Measurements from ENCODE around the gene TRAF3.
A peak's percentile ranks its signal among the peaks of the same experiment; 100 is the strongest.

Gene TRAF3

DNA sequence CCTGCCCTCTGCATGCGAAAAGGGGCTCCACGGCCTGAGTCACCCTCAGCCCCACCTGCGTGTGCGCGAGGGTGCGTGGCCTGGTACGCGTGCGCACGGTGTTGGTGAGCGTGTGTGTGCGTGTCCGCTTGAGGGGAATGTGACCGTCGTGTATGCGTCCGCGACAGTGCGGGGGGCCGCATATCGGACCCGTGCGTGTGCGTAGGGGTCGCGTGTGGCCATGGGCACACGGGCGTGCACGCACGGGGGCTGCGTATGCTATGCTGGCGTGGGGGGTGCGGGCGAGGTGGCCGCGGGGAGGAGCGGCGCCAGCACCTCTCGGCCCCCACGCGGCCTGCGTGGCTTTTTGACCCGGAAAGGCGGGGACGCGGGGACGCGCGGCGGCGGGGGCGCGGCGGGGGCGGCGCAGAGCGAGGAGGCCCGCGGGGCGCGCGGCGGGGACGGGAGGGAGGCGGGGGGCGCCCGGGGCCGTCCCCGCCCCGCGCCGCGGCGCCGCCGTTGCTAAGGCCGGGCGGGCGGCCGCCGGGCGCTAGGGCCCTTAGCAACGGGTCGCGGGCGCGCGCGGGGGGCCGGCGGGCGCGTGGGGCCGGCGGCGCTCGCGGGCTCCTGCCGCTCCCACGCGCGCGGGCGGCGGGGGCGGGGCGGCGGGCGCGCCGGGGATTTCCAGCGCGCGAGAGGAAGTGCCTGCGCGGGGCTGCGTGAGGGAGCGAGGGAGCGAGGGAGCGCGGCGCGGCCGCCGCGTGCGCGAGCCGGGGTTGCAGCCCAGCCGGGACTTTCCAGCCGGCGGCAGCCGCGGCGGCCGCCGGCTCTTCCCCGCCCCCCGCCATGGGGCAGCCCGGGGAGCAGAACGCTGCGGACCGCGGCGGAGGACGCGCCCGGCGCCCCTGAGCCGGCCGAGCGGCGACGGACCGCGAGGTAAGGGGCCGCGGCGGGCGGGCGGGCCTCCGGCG, at the start of gene TRAF3:
Gene TRAF3 (plus strand): TSS at position 689 of the 950 bp plus-strand sequence. CDS start 92,753 bp downstream, outside the sequence.
- DNase-seq = peak; percentile 85

DNA sequence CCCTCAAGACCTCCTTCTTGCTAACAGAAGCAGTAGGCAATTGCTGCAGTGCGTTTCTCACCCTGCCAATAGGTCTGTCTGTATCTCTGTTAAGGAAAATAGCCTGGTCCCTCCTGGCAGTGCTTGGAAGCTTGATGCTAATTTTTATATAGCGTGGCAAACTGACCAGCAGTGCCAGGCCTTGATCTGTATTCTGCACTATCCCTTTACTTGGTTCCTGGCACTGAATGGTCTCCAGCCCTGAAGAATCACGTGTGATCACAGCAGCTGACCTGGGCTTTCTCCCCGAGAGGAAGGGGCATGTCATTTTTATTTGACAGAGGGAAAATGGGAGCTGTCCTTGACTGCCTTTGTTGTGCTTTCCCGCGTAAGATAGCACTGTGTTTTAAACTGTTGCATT, 48.7 kb upstream of the TRAF3 start:
- DNase-seq = no peak

- DNase-seq = no peak
Observed at GRCh38 chr14:102729268-102729667, 48.0 kb upstream of the TRAF3 start.

DNA sequence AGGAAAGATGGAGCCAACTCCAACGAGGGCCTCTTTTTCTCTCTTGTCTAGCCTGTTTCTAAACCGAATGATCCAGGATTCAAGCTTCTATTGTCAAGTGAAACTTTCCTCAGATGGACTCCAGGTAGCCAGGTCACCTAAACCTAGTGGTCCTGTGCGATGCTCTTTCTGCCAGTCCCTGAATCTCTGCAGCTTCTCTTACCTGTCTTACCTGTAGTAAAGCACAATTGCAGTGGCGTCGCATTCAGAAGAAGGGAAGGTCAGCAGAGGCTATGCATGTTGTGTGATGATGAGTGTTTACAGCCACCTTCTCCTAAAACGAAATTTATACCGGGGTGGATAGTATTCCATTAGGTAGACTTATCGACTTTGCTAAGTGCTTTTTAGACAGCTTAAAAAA, 47.4 kb upstream of the TRAF3 start:
- no peak for DNase-seq

DNA sequence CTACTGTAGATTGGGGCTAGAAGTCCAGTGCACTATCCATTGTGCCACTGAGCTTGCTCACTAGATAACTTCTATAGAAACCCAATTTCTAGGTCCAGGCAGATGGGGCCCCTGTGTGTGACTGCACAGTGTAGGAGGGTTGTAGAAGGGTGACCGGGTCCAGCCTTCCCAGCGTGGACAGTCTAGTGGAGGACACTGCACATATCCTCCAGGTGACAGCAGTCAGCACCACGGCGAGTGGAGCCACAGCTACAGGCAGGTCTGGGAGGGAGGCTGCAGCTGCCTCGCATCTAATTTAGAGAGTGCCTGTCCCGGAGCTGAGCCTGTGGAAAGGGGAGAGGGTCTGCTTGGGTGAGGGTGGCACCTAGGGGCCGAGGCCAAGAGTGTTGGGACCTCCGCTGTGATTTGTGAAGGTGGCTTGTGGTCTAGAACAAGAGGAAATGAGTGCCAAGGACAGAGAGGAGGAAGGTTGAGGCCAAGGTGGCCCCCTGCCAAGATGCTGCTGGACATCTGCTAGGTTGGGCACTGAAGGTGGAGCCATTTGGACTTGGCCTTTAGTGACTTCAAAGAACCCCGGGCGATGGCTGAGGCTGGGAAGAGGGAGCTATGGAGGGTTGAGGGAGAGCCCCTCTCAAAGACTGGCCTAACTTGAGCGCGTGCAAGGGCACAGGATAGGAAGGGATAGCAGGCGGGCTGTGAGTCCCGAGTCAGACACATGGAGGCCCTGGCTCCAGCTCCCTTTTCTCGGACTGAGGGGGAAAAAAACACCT, 46.0 kb upstream of the TRAF3 start:
- no peak for DNase-seq

GRCh38 chr14:102731871-102732800, 45.1 kb upstream of the TRAF3 start:
- no peak for DNase-seq

DNA sequence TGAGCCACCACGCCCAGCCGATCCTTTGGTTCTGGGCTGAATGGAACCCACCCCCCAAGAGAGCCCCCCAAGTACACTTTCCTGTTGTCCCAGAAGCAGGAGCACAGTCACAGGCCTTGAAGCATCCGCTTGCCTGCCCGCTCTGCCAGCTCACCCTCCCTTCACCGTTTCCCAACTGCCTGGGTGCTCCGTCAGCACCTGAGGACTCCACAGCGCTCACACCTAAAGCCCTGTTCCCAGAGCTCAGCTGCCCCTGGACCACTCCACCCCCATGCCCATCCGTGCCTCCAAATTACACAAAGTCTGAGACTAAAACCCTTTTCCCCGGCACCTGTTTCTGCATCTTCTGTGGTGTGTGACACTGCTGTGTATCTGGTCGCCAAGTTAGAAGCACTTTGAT, 44.3 kb upstream of the TRAF3 start:
- DNase-seq = no peak

GRCh38 chr14:102733326-102733725, 43.9 kb upstream of the TRAF3 start:
- DNase-seq = no peak

DNA sequence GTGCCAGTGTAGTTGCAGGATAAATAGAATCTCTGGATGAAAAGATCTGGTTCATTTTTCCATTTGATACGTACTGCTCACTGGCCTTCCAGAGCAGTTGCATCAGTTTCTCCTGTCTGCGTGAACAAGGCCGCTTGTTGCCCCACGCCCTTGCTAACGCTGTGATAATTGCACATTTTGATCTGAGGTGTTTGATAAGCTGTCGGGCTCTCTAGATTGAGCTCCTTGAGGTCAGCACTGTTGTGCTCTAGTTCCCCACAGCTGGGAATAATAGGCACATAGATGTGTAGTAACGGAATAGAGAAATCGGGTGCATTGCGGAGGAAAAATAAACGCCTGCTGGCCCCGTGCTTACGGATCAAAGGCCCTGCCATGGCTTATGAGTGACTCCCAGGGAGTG, 42.8 kb upstream of the TRAF3 start:
- DNase-seq = no peak

DNA sequence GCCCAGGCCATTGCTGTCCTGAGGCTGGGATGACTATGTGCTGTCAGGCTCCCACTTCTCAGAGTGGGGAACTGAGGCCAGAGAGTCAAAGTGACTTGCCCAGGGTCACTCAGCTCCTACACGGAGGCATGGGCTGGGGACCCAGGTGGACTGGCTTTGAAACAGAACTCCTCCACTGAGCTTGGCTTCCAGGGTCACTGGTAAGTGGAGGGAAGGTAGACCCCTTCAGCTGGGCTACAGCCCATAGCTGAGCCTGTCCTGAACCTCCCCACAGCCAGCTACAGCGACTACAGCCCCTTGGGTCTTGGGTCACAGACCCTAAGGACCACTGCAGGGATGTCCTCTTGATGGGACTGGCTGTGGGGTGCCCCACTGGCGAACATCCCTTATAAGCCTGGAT, 40.3 kb upstream of the TRAF3 start:
- no peak for DNase-seq

DNA sequence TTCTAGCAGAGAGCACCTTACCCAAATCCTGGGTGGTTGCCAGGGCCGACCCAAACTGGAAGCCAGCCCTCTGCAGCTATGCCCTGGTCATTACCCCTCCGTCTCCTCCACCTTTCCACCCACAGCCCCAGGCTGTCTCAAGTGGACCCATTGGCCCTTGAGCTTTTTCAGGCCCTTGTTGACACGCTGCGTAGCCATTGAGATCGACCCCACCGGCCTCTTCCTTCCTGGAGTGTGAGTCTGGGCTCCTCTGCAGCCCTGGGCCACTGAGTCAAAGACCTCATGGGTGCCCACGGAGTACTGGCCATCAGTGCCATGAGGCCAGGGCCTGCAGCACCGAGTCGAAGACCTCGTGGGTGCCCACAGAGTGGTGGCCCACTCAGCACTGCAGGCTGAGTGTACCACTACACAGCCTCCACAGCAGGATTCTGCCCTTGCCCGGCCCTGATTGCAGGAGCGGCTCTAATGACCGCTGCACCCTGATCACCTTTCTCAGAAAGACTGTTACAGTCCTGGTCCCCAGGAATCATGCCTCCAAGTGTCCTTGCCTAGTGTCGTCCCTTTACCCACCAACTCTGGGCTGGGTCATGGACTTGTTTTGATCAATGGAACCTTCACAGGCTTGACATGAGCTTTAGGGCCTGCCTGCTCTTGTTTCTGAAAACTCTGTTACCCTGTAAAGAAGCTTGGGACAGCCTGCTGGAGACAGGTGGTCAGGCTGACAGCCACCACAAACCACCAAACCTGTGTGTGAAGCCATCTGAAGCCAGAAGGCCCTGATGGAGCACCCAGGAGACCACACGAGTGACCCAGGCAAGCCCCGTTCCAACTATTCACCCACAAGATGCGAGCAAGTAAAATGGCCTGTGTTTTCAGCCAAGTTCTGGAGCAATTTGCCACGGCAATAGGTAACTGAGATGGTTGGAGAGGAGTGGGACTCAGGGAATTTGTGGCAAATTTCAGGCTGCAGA, 39.6 kb upstream of the TRAF3 start:
- no peak for DNase-seq

DNA sequence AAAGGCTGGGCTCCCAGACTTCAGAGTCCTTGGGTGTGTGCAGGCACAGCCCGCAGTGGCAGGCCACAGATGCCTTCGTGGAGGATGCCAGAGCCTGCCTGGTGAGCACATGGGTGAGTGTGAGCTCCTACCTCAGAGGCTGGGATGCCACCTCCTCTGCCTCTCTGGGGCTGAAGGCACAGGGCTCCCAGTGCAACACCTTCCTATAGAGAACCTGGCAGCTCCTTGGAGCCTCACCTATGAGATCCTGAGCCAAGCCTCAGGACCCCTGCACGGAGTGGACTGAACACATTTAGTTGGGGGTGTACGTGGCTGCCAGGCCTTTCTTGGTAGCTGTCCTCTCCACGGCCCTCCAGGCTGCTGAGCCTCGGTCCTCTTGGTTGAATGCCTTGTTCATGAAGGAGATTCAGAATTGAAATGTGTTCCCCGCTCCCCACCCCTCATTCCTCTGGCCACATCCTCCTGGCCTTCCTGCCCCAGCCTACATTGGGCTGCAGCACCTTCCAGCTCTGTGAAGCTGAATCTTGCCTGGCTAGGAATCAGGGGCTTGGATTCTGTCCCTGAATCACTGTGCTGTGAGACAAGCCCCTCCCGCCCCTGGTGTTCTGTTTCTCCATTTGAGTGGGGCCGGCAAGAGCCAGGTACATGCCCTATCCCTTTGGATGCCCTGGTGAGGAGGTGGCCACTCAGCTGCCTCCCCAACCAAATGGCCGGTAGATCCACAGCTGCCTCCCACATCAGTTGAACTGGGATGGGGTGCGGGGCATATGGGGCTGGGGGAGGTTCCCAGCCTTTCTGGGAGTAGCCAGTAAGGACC, 38.7 kb upstream of the TRAF3 start:
- no peak for DNase-seq

DNA sequence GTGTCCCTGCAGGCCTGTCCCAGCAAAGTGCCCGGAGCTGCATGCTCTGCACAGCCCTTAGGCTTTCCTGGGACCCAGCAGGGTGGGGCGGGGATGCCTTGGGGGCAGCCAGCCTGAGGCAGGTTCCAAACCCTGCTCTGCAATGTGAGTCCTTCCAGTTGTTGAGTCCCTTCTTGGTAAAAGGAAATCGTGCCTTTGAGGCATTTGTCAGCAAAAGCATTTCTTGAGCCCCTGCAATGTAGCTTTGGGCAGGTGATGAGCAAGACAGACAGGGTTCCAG, 38.1 kb upstream of the TRAF3 start:
- no peak for DNase-seq

DNA sequence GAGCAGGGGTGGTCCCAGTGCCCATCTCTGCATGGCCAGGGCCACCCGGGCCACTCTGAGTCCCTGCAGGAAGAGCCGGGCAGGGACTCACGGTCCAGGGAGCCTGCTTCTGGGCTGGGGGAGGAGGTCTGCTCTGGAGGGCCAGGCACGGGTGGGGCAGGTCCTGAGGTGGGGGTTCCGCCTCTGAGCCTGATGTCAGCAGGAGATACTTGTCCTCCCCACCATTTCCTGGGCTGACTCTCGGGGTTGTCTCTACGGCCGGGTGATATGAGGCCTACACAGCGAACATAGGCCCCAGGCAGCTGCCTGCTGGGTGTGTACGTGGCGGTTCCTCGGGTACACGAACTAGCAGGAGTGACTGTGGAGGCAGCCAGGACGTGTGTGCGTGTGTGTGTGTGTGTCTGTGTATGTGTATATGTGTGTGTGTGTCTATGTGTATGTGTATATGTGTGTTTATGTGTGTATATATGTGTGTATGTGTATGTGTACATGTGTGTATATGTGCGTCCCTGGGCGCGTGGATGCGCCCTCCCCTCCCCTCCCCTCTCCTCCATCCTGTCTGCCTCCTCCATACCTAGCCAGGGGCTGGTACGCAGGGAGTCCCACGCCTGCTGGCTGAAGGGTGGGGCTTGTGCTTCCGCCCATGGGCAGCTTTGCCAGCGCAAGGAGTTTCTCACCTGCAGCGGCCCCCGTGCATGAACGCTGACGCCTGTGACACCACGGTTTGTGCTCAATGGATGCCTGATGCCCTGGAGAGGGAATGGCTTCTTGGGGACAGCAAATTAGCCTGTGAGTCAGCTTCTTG, 30.4 kb upstream of the TRAF3 start:
- DNase-seq = no peak

- no peak for DNase-seq
Observed at GRCh38 chr14:102748806-102749205, 28.4 kb upstream of the TRAF3 start.

DNA sequence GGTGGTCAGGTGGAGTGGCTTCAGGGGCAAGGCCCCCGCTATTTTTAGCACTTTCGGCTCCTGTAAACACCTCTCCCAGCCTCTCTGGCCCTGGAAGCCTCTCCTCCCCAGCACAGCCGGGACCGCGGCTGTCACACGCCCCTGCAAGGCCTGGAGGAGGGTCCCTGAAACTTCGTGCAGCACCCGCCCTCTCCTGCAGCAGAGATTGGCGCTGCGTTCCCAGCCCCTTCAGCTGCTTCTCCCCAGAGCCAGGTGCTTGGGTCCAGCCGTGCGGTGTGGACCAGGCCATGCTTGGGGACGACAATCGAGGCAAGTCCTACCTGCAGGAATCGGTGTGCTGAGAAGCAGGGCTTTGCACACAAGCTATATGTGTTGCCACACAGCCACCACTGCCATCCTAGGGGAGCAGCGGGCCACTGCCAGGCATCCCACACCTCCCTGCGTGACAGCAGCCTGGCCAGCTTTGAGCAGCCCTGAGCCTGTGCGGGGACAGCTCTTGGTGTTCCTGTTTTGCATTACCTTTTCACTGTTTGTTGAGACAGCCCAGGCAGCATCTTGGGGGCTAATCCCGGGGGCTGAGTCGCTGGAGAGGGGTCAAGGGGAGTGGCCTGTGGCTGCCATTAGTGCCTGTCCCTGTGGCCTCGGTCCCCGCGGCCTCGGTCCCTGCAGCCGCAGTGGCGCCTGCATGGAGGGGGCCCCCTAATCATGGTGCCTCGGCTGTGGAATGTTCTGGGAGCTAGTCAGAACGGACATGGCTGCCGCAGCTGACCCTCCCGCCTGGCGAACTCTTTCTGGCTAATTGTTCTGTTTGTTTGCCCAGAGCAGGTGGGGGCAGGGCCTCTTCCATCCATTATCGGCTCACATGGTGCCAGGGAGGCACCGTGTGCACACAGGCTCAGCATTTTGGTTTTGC, 27.6 kb upstream of the TRAF3 start:
- no peak for DNase-seq

GRCh38 chr14:102750376-102750775, 26.9 kb upstream of the TRAF3 start:
- no peak for DNase-seq

GRCh38 chr14:102751088-102751487, 26.2 kb upstream of the TRAF3 start:
- DNase-seq = no peak

DNA sequence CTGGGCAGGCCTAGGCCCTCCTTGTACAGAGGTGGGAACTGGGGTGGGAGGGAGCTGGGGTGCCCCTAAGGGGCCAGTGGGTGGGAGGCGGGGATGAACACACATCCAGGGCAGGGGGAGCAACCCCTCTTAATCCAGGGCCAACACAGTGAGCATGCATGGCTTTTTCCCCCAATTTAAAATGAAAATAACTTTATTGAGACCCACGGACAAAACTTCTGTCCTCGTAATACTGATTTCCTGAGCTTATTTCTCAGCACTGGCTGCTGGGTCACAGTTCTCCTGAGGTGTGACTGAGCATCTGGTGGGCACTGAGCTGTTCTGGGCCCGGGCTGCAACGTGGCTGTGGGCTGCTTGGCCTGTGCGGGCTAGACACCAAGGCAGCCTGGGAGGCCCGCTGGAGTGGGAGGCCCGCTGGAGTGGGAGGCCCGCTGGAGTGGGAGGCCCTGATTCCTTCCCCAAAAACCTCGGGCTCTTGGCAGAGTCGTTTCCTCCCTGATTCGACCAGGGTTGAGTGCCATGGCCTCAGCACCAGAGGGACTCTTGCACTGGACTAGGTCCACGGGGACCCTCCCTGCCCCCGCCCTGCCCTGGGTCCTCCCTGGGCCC, 24.9 kb upstream of the TRAF3 start:
- no peak for DNase-seq

Data from stimulated activated CD4-positive, alpha-beta T cell treated with anti-CD3 and anti-CD28 coated beads, Interleukin-4, amount 100 ng/mL, for 1 hour (primary cell).